HepG2 (cell line): ENCODE data around the gene PRSS33. TPM values are rescaled to one million over a fixed set of nuclear protein-coding genes. Genes with fewer than 3 reads are reported as not detected.

Experiments used
- ARNTL ChIP-seq: sonication (generic); formaldehyde crosslinking; IDR thresholded peaks from 2 replicates; pipeline ENCODE4 v1.4.0; 2020; ENCODE audit warnings: mild to moderate bottlenecking, missing genetic modification reagents
- ASH2L ChIP-seq: fragments of 300-600, 200-600 bp; sonication (generic); IDR thresholded peaks from 2 replicates; pipeline ENCODE4 v1.7.0; 2017; ENCODE audit warnings: low read depth, mild to moderate bottlenecking, moderate library complexity, mixed read lengths, low read length; ENCODE audit not compliant: insufficient read length
- CC2D1A ChIP-seq: sonication (generic); formaldehyde crosslinking; IDR thresholded peaks from 2 replicates; pipeline ENCODE4 v1.8.1; 2023; ENCODE audit warnings: mild to moderate bottlenecking, missing genetic modification reagents
- CSRNP2 ChIP-seq: sonication (generic); formaldehyde crosslinking; conservative IDR thresholded peaks from 2 replicates; pipeline ENCODE4 v1.8.0; 2022; ENCODE audit warnings: low read depth, missing genetic modification reagents
- DNMT1 ChIP-seq: sonication (generic); formaldehyde crosslinking; IDR thresholded peaks from 2 replicates; pipeline ENCODE4 v1.5.1; 2020; ENCODE audit warnings: mild to moderate bottlenecking, missing genetic modification reagents
- DNMT3B ChIP-seq: conservative IDR thresholded peaks from 2 replicates; pipeline ENCODE4 v1.6.1; 2016; ENCODE audit warnings: missing biosample characterization, control low read depth
- HBP1 ChIP-seq: IDR thresholded peaks from 2 replicates; pipeline ENCODE4 v1.6.1; 2016; ENCODE audit warnings: low read depth, control low read depth
- HOXD1 ChIP-seq: sonication (generic); formaldehyde crosslinking; IDR thresholded peaks from 2 replicates; pipeline ENCODE4 v1.5.0; 2020; ENCODE audit warnings: missing genetic modification reagents
- LBX2 ChIP-seq: sonication (generic); formaldehyde crosslinking; IDR thresholded peaks from 2 replicates; pipeline ENCODE4 v1.5.0; 2020; ENCODE audit warnings: missing genetic modification reagents, mild to moderate bottlenecking, borderline replicate concordance
- MATR3 ChIP-seq: sonication (generic); formaldehyde crosslinking; IDR thresholded peaks from 2 replicates; pipeline ENCODE4 v1.4.0; 2020; ENCODE audit warnings: missing genetic modification reagents
- PAWR ChIP-seq: sonication (generic); formaldehyde crosslinking; IDR thresholded peaks from 2 replicates; pipeline ENCODE4 v1.4.0; 2020; ENCODE audit warnings: missing genetic modification reagents, mild to moderate bottlenecking, borderline replicate concordance
- PAX8 ChIP-seq: sonication (generic); formaldehyde crosslinking; IDR thresholded peaks from 2 replicates; pipeline ENCODE4 v1.8.0; 2022; ENCODE audit warnings: mild to moderate bottlenecking, missing genetic modification reagents, borderline replicate concordance
- PHF20 ChIP-seq: sonication (generic); formaldehyde crosslinking; IDR thresholded peaks from 2 replicates; pipeline ENCODE4 v1.5.0; 2020; ENCODE audit warnings: mild to moderate bottlenecking, missing genetic modification reagents
- SUZ12 ChIP-seq: fragments of 150-350 bp; IDR thresholded peaks from 2 replicates; pipeline ENCODE4 v1.6.1; 2014; ENCODE audit warnings: low read depth, low read length
- TAF1 ChIP-seq: sonication (generic); formaldehyde crosslinking; IDR thresholded peaks from 2 replicates; pipeline ENCODE4 v1.4.0; 2020; ENCODE audit warnings: missing genetic modification reagents
- THAP11 ChIP-seq: IDR thresholded peaks from 2 replicates; pipeline ENCODE4 v1.6.1; 2016; ENCODE audit warnings: missing biosample characterization, missing genetic modification reagents
- ZGPAT ChIP-seq: IDR thresholded peaks from 2 replicates; pipeline ENCODE4 v1.6.1; 2016; ENCODE audit warnings: mild to moderate bottlenecking
- ZNF224 ChIP-seq: sonication (generic); formaldehyde crosslinking; IDR thresholded peaks from 2 replicates; pipeline ENCODE4 v1.5.0; 2020; ENCODE audit warnings: mild to moderate bottlenecking, missing genetic modification reagents
- ZNF629 ChIP-seq: sonication (generic); formaldehyde crosslinking; conservative IDR thresholded peaks from 2 replicates; pipeline ENCODE4 v1.5.0; 2020; ENCODE audit warnings: missing genetic modification reagents
- ZNF737 ChIP-seq: sonication (generic); formaldehyde crosslinking; IDR thresholded peaks from 2 replicates; pipeline ENCODE4 v1.5.0; 2020; ENCODE audit warnings: missing genetic modification reagents, mild to moderate bottlenecking, borderline replicate concordance
- ZNF816 ChIP-seq: sonication (generic); formaldehyde crosslinking; IDR thresholded peaks from 2 replicates; pipeline ENCODE4 v1.8.0; 2022; ENCODE audit warnings: missing genetic modification reagents, mild to moderate bottlenecking, borderline replicate concordance
- ZNF883 ChIP-seq: sonication (generic); formaldehyde crosslinking; IDR thresholded peaks from 2 replicates; pipeline ENCODE4 v1.5.1; 2020; ENCODE audit warnings: mild to moderate bottlenecking, missing genetic modification reagents; ENCODE audit errors: not compliant biosample characterization
- polyA plus RNA-seq, 8 experiments: library from polyadenylated mRNA; depleted of rRNA in 3 of 8; stranded (reverse) in 7 of 8; unstranded in 1 of 8; fragments of >200 nt; fragmentation: Illumina TruSeq in 4 of 8; extraction: Trizol in 4 of 8; gene quantifications; 2 replicates each; pipeline versions ENCODE4 v1.2.1 to v1.2.3, GENCODE V29; 2011 to 2016; ENCODE audit warnings: low read depth in 4 of 8, missing spikeins in 1 of 8, mixed read lengths in 1 of 8; ENCODE audit not compliant: insufficient read depth in 1 of 8
- total RNA-seq, 5 experiments: library from RNA; depleted of rRNA; stranded (reverse); fragments of >200 nt; fragmentation: Illumina TruSeq; extraction: Trizol; gene quantifications; 2 replicates each; pipeline ENCODE4 v1.2.3, GENCODE V29; 2016; ENCODE audit warnings: low read depth in 1 of 5
- TF ChIP-seq, protein P1 (sequence below): IDR thresholded peaks from 2 replicates; pipeline ENCODE4 v1.6.1; 2016; ENCODE audit warnings: control low read depth

PRSS33 gene
- total and polyA plus RNA-seq, 2 of the 13 experiments (the other 11 are each of a cell fraction or from before 2014, with no cell fraction given): not detected

DNA sequence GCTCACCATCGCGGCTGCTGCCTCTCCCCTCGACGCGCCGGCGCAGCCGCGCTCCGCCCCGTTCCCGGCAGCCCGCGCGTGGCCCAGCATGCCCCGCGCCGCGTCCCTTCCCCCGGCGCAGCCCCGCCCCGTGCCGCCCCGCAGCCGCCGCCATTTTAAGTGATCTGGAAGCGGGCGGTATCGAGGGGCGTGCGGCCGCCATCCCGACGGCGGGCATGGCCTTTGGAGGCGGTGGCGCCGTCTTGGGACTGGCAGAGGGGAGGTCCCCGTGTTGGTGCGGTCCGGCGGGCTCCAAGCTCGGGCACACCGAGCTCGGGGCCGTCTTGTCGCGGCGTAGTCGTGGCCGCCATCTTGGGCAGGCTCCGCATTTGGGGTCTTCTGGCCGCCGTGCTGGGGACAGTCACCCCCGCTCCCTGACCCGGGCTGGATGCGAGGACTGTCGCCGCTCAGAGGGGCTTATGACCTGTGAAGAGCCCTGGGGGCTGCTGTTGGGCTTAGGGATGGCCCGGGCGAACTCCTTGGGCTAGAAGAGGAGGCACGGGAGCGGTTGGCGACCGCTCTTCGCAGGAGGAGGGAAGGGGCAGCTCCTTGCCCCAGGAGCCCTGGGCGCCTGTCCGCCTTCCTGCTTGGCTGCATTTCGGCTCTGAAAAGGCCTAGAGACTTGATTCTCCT is 10.0 kb downstream of the PRSS33 start, which contains the start of gene ELOB (continued):
- TF ChIP-seq PAWR (CRISPR knock-in tag) (no peak), ZGPAT (CRISPR knock-in tag) (peak; percentile 34; the same call in 1 of the 2 replicates), DNMT3B (CRISPR knock-in tag) (no peak; the same call in 1 of the 2 replicates), ZNF224 (CRISPR knock-in tag) (0 out of 2 replicates have a peak, but pooled peaks have one; percentile 37), DNMT1 (CRISPR knock-in tag) (0 out of 2 replicates have a peak, but pooled peaks have one; percentile 45), ZNF737 (CRISPR knock-in tag) (no peak), ZNF816 (CRISPR knock-in tag) (0 out of 2 replicates have a peak, but pooled peaks have one; percentile 36), CC2D1A (no peak), ASH2L (peak; percentile 73), LBX2 (CRISPR knock-in tag) (peak; percentile 38; the same call in 1 of the 2 replicates), CSRNP2 (CRISPR knock-in tag) (no peak), PHF20 (CRISPR knock-in tag) (peak; percentile 45; the same call in 1 of the 2 replicates), ZNF629 (CRISPR knock-in tag) (no peak), SUZ12 (peak; percentile 49; the same call in 1 of the 2 replicates), HBP1 (peak; percentile 62; the same call in 1 of the 2 replicates), HOXD1 (CRISPR knock-in tag) (0 out of 2 replicates have a peak, but pooled peaks have one; percentile 30), ZNF883 (peak; percentile 61), PAX8 (CRISPR knock-in tag) (peak; percentile 88; the same call in 1 of the 2 replicates), ARNTL (peak; percentile 60), TAF1 (CRISPR knock-in tag) (peak; percentile 95), MATR3 (CRISPR knock-in tag) (no peak), THAP11 (peak; percentile 86)
- TF ChIP-seq, protein P1, sequence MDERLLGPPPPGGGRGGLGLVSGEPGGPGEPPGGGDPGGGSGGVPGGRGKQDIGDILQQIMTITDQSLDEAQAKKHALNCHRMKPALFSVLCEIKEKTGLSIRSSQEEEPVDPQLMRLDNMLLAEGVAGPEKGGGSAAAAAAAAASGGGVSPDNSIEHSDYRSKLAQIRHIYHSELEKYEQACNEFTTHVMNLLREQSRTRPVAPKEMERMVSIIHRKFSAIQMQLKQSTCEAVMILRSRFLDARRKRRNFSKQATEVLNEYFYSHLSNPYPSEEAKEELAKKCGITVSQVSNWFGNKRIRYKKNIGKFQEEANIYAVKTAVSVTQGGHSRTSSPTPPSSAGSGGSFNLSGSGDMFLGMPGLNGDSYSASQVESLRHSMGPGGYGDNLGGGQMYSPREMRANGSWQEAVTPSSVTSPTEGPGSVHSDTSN: no peak
